Measurements from ENCODE around the gene BAIAP3.
"Not testable (repeated sequence)": the region's sequence is repeated elsewhere in the genome, so short reads cannot be mapped to it uniquely, and the experiment has no call there.

BAIAP3 gene

DNA sequence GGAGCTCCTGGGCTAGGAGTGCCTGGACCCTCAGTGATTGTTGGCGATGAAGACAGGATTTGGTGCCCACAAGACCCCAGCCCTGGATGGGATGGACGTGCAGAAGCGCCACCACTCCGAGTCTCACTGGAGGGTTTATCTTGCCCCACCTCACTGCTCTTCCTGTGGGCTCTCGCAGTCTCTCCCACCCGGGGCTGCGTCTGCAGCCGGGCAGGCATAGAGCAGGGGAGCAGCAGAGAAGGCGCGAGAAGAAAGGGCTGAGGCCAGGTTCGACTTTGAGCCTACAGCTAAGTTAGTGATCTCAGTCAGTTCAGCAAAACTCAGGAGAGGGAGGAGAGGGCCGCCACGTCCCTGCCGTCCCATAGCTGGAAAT lies 17.4 kb upstream of the BAIAP3 start:
- no peak for DNase-seq (ENCODE audit: low read depth in 3 of 3)

DNA sequence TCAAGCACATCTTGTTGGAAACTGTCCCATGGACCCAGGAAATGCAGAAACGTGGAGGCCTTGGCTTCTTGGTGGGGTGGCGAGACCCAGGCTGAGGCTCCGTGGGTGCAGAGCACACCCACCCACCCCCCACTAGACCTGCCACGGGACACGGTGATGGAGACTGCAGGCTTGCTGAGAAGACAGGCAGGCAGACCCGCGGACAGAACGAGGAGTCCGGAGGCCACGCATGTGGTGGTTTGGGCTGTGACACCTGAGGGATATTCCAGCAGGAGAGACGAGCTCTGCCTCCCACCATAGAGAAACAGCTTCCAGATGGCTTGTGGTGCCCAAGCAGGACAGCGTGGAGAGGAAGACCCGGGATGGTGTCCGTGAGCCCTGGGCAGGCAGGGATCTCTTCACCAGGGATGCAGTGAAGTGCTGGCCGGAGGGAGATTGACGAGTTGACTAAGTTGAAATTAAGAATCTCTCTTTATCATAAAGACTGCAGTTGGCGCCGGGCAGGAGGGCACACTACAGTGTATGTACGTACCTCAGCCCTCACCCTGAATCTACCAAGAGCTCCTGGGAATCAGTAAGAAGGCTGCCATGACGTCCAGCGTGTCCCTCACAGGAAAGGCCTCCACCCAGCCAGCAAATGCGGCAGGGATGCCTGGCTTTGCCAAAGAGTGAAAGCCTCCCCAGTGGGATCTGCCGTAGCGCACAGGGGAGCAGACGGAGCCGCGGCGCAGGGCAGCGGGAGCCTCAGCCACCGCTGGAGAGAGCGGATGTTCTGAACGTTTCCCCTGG lies 15.8 kb upstream of the BAIAP3 start:
- DNase-seq (ENCODE audit: low read depth in 3 of 3), result no peak

GRCh38 chr16:1318268-1318545 lies 15.2 kb upstream of the BAIAP3 start:
- no peak for DNase-seq (ENCODE audit: low read depth in 3 of 3)

GRCh38 chr16:1319041-1319440 lies 14.4 kb upstream of the BAIAP3 start:
- DNase-seq (ENCODE audit: low read depth in 3 of 3), result no peak

- DNase-seq (ENCODE audit: low read depth in 3 of 3), result no peak
Measured at GRCh38 chr16:1320097-1320496, 13.3 kb upstream of the BAIAP3 start.

- no peak for DNase-seq (ENCODE audit: low read depth in 3 of 3)
Measured at GRCh38 chr16:1320658-1321240, 12.7 kb upstream of the BAIAP3 start.

- DNase-seq (ENCODE audit: low read depth in 3 of 3), result no peak
Measured at GRCh38 chr16:1322407-1322806, 11.0 kb upstream of the BAIAP3 start.

DNA sequence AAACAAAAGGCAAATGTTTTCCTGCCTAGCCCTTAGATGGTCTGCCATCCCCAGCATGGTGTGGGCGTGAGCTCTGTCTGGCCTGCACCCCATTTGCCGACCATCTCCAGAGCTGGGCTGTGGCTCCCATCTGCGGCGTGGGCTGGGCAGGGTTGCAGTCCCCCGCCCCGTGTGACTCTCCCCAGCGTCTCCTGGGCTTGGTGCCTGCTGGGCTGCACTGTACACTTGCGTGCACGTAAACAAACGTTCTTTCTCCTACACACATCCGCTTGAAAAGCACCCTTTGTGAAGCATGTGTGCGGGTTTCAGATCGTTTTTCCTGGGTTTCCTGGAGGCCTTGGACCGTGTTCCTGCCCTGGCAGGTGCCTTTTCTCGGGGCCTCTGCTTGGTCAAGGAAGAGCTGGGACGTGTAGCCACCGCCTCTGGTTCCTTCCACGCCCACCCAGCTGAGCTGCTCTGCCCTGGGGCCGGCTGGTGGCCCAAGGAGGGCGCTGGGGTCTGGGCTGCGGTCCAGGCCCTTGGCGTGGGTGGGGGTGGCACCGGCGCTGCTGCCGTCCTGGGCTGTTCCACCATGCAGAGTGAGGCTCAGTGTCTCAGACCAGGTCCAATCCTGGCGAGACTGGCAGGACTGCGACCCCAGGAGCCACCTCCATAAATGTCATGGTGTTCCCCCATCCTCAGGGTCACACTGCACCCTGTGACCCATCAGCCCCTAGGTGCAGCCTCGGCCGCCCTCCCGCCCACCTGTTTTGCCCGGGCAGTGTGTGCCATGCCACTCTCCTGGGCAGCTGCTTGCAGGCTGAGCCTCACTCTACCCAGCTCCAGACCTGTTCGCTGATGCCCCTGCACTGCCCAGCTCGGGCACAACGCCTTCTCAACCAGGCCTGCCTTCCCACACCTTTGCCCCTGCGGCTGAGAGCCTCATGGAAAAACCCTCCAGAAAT lies 9.9 kb upstream of the BAIAP3 start:
- no peak for DNase-seq (ENCODE audit: low read depth in 3 of 3)

- DNase-seq (ENCODE audit: low read depth in 3 of 3), result no peak
Measured at GRCh38 chr16:1324286-1324826, 9.1 kb upstream of the BAIAP3 start.

DNA sequence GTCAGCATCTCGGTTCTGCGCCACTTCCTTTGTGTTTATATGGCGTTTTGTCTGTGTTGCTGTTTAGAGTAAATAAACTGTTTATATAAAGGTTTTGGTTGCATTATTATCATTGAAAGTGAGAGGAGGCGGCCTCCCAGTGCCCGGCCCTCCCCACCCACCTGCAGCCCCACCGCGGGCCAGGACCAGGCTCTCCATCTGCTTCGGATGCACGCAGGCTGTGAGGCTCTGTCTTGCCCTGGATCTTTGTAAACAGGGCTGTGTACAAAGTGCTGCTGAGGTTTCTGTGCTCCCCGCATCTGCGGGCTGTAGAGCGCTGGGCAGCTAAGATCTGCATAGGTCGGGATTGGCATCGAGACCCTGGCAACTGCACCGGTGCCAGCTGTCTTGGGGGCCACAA lies 8.2 kb upstream of the BAIAP3 start:
- DNase-seq (ENCODE audit: low read depth in 3 of 3), result no peak

DNA sequence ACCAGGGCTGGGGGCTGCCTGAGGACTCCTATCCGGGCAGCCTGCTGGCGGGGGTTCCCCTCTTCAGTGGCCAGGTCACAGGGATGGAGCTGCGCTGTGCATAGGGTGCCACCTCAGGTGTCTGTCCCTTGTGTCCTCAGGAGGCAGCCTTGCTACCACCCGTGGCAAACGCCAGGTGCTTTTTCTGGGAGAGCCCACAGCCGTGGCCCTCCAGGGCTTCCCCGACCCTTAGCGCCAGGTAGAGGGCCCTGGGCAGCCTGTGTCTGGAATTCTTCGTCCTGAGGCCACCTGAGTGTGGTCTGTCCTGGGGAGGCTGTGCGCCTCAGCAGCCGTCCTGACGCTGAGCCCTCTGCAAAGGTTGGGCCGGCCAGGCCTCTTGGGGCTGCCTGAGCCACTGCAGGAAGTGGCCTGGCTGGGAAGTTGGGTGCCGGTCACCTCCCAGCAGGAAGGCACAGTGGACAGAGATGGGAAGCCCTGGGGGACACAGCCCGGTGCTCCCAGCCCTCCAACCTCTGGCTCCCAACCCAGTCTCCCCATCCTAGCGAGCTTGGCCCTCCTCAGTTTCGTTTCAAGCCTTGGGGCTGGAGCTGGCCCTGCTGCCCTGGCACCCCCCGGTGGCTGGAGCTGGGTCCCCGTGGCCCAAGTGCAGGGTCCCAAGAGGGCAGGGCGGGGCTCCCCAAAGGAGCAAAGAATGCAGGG lies 7.6 kb upstream of the BAIAP3 start:
- DNase-seq (ENCODE audit: low read depth in 3 of 3), result no peak

DNA sequence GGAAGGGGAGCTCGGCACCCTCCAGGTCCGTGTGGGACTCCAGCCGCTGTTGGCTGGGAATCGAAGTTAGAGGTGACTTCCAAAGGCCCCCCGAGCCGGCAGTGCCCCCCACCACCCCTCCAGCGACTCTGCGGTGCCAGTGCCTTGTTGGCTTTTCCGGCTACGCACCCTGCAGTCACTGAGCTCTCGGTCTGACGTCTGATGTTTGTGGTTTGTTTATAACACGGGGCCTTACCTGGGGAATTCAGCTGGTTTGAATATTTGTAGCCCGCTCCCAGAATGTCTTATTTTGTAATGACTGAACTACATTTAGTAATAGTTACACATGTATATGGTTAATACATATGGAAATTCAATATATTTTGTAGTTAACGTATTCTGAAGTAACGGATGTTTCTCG lies 7.1 kb upstream of the BAIAP3 start:
- no peak for DNase-seq (ENCODE audit: low read depth in 3 of 3)

DNA sequence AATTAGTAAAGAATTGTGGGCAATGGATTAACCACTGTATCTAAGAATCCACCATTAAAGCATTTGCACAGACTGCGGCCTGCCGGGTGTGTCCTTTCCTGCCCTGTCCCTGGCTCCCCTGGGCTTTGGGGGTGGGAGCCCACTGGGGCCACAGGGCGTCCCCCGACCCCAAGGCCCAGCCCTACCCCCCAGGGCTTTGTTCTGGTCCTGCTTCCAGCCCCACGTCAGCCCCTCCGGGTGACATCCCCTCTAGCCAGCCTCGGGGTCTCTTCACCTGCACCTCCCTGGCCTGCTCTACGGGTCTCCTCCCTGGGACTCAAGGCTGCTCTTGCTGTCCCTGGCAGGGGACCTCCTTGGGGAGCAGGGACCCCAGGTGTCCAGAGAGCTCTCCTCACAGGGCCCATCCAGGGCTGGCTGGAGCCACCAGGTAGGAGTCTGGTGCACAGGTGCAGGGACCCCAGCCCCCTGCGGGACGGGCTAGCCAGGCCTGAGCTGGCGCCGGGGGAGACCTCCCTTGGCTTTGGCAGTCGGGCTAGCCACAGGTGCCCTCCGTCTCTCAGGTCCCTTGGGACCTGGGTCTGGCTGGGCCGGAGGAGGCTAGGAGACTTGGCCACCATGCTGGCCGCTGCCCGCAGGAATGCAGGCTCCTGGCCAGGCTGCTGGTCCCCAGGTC lies 6.4 kb upstream of the BAIAP3 start:
- no peak for DNase-seq (ENCODE audit: low read depth in 3 of 3)

DNA sequence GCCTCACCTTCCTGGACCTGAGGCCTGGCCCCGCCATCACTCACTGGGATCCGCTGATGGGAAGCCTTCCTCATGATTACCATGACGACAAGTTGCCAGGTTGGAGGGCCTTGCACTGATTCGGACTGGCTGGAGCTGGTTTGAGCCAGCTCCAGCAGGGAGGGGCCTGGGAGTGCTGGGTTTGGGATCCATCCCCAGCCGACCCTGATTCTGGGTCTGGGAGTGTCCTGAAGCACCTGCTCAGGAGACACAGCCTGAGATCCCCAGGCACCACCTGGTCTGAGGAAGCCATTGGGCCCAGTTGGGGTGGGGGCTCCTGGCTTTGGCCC lies 5.9 kb upstream of the BAIAP3 start:
- no peak for DNase-seq (ENCODE audit: low read depth in 3 of 3)

- not testable (repeated sequence) for DNase-seq (ENCODE audit: low read depth in 3 of 3)
Measured at GRCh38 chr16:1328136-1328535, 5.3 kb upstream of the BAIAP3 start.

- not testable (repeated sequence) for DNase-seq (ENCODE audit: low read depth in 3 of 3)
Measured at GRCh38 chr16:1328961-1329360, 4.5 kb upstream of the BAIAP3 start.

DNA sequence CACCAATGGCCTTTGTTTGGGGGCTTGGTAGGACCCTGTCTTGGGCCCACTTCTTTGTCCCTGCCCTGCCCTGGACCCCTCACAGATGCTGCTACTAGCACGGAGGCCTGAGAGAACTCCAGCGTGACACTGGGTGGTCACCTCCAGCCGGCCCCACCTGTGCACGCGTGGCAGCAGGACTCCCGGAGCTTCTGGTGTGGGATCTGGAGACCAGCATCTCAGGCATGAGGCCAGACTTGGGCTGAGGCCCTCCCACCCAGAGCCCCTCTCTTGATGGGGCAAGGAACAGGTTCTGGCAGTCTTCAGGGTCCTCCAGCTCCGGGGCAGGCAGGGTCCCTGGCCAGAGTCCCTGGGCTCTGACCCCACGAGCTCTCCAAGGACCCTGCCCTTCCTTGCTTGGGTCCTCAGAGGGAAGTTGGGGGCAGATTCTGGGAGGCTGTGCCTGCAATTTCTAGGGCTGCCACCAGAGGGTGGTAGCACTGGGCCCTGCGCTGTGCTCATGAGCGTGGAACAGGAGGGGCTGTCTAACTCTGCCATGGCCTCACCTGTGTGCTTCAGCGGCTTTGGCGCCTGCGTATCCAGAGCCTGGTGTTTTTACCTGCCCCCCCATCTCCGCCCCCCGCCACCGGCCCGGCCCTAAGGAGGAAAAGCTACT lies 3.1 kb upstream of the BAIAP3 start:
- DNase-seq (ENCODE audit: low read depth in 3 of 3), result no peak

DNA sequence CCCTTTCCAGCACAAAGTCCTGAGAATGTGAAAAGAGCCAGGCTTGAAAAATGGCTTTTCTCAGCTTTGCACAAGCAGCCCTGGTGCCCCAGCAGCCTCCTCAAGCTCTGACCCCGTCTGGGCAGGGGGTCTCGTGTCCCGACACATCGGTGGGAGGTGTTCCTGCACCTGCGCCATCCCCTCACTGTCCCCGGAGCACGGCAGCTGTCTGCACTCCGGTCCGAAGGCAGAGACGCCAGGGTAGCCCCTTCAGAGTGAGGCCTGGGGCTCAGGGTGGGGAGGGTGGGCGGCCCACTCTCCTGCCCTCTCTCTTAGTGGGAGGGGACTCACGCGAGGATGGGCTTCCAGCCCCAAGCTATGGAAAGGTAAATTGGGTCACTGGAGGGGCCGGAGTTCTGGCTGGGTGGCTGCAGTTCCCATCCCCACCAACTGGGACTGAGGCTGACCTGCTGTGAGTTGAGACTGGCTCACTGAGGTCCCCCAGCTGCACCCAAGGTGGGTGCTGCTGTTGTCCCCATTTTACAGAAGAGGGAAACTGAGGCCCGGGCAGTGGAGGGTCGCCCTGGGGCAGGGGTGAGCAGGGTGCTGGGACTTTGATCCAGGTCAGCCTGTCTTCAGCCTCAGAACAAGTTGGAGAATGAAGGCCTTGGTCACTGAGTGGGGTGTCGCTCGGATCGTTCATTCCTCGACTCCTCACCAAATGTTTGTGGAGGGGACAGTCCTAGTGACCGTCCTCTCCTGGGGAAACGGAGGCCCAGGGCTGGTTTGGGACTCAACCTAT lies 2.3 kb upstream of the BAIAP3 start:
- no peak for DNase-seq (ENCODE audit: low read depth in 3 of 3)

DNA sequence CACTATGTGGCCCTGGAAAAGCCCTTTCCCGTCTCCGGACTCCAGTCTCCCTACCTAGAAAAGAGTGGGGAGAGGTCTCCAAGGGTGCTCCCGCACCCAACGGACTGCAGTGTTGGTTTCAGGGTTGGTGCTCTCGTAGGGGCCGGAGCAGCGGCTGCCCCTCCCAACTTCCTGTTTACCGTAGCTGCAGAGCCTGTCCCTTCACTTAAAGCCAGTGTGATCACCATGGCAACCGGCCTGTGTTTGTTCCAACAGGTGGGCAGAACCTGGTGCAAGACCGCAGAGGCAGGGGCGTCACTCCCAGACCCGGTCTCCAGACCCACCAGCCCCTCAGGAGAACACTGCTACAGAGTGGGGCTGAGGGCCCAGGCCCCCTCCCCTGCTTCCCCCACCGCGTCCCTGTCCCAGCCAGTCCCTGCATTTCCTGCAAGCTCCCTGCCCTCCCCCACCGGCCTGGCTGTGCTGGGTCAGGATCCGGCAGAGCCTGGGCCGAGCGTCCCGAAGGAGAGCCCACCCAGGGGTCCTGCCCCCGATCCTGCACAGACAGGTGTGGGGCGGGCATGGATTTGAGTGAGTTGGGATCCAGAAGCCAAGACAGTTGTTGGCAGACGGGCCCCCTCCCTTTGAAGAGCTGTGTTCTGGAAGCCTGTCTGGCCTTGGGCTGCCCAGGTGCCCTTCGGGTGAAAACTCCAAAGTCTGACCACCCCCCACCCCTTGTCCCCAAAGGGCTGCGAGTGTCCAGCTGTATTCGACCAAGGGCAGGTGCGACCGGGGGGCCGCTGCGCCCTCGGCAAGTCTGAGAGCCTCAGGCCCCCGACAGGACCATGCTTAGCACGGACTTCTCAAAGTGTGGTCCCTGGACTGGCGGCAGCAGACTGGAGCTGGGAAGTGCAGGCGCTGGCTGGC lies 1.5 kb upstream of the BAIAP3 start:
- DNase-seq (ENCODE audit: low read depth in 3 of 3), result no peak
